Measurements from ENCODE around the gene CACTIN. TPM values are rescaled to one million over a fixed set of nuclear protein-coding genes. Genes with fewer than 3 reads are reported as not detected.
A peak's percentile ranks its signal among the peaks of the same experiment; 100 is the strongest.

CACTIN gene
- total and polyA plus RNA-seq, 2 experiments from 2014 or later = 19.4 to 49.0 TPM

DNA sequence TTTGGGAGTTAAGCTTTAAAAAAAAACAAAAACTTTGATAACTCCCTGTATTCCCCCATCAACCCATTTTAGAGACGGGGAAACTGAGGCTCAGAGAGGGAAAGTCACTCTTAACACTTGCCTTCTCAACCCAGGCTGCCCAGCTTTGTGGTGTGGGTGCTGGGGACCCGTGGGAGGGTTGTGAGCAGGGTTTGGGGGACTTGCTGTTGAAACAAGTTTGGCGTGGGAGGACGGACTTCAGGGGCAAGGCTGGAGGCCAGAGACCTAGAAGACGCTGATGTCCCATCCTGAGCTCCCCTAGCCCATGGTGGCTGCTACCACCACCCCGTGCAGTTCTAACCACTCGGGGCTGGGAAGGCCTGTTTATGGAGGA lies 747 bp upstream of the CACTIN start:
- Histone ChIP-seq H3K36me3 (no peaks in the 10 kb centered on the region), H3K4me3 (no peak overlapping the region), H3K9me3 (ENCODE audit: low read depth) (no peaks in the 10 kb centered on the region), H3K27me3 (no peaks in the 10 kb centered on the region), H3K4me1 (ENCODE audit: low read depth) (peaks cover 7% of the 10 kb centered on the region), H3K27ac (no peak overlapping the region)
- TF ChIP-seq, protein P1, sequence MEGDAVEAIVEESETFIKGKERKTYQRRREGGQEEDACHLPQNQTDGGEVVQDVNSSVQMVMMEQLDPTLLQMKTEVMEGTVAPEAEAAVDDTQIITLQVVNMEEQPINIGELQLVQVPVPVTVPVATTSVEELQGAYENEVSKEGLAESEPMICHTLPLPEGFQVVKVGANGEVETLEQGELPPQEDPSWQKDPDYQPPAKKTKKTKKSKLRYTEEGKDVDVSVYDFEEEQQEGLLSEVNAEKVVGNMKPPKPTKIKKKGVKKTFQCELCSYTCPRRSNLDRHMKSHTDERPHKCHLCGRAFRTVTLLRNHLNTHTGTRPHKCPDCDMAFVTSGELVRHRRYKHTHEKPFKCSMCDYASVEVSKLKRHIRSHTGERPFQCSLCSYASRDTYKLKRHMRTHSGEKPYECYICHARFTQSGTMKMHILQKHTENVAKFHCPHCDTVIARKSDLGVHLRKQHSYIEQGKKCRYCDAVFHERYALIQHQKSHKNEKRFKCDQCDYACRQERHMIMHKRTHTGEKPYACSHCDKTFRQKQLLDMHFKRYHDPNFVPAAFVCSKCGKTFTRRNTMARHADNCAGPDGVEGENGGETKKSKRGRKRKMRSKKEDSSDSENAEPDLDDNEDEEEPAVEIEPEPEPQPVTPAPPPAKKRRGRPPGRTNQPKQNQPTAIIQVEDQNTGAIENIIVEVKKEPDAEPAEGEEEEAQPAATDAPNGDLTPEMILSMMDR (IDR thresholded peaks at IDR 0.05; ENCODE audit: low read depth, low read length) = no peak
- DNase-seq (ENCODE audit: low read depth in 1 of 2, low spot score in 1 of 2) = no peak

DNA sequence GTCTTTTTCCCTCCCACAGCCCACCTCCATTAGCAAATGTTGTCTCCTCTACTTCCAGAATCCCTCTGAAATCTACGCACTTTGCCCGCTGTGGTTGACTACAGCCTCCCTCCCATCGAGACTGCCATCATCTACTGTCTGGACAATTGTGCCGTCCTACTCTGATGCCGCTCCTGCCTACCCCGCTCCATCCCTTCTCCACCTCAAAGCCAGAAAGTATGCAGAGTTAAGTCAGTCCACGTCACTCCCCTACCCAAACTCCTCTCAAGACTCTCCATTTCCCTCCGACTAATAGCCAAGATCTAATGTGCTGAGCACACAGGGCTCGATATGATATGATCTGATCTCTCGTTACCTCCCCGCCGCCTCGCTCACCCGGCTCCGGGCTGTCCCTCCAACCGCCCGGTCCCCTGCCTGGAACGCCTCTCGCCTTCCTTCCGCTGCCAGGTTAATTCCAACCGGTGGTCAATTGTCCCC lies 556 bp downstream of the CACTIN start:
- Histone ChIP-seq H3K4me3 (peak overlapping the region; percentile 90), H3K4me1 (ENCODE audit: low read depth) (peaks cover 7% of the 10 kb centered on the region), H3K9me3 (ENCODE audit: low read depth) (no peaks in the 10 kb centered on the region), H3K27me3 (no peaks in the 10 kb centered on the region), H3K27ac (peak overlapping the region; percentile 99), H3K36me3 (no peaks in the 10 kb centered on the region)
- TF ChIP-seq, protein P1 (IDR thresholded peaks at IDR 0.05; ENCODE audit: low read depth, low read length) = no peak
- peak in 1 of 2 donors; percentile 15 for DNase-seq (ENCODE audit: low read depth in 1 of 2, low spot score in 1 of 2)

DNA sequence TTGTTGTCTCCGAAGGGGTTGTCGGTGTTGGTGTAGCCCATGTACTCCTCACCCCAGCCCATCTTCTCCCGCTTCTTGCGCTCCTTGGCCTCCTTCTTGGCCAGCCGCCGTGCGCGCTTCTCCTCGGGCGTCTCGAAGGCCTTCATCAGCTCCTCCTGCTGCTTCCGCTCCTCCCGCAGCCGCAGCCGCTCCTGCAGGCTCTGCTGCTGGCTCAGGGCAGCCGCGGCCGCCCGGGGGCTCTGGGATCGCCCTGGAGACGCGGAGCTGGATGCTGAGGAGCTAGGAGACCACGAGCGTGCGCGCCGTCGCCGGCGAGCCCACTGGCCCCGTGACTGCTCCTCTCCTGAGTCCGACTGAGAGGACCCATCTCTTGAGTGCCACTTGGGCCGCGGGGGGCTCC lies 2.9 kb downstream of the CACTIN start:
- TF ChIP-seq, protein P1 (IDR thresholded peaks at IDR 0.05; ENCODE audit: low read depth, low read length) = no peak
- Histone ChIP-seq H3K4me1 (ENCODE audit: low read depth) (peaks cover 7% of the 10 kb centered on the region), H3K4me3 (no peak overlapping the region), H3K27ac (no peak overlapping the region), H3K36me3 (no peaks in the 10 kb centered on the region), H3K9me3 (ENCODE audit: low read depth) (no peaks in the 10 kb centered on the region), H3K27me3 (no peaks in the 10 kb centered on the region)
- no peak for DNase-seq (ENCODE audit: low read depth in 1 of 2, low spot score in 1 of 2)

DNA sequence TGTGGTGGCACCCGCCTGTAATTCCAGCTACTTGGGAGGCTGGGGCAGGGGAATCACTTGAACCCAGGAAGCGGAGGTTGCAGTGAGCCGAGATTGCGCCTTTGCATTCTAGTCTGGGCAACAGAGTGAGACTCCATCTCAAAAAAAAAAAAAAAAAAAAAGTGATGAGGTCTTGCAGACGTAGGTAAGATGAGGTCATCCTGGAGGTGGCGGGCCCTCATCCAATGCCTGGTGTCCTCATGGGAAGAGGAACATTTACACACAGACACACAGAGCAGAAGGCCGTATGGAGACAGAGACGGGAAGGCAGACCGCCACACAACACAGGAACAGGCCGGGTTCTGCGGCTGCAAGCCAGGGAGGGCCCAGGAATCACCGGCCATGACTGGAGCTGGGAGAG lies 4.4 kb downstream of the CACTIN start:
- Histone ChIP-seq H3K36me3 (no peaks in the 10 kb centered on the region), H3K4me3 (no peak overlapping the region), H3K27me3 (no peaks in the 10 kb centered on the region), H3K27ac (no peak overlapping the region), H3K9me3 (ENCODE audit: low read depth) (no peaks in the 10 kb centered on the region), H3K4me1 (ENCODE audit: low read depth) (peaks cover 7% of the 10 kb centered on the region)
- no peak for DNase-seq (ENCODE audit: low read depth in 1 of 2, low spot score in 1 of 2)
- TF ChIP-seq, protein P1 (IDR thresholded peaks at IDR 0.05; ENCODE audit: low read depth, low read length) = no peak

DNA sequence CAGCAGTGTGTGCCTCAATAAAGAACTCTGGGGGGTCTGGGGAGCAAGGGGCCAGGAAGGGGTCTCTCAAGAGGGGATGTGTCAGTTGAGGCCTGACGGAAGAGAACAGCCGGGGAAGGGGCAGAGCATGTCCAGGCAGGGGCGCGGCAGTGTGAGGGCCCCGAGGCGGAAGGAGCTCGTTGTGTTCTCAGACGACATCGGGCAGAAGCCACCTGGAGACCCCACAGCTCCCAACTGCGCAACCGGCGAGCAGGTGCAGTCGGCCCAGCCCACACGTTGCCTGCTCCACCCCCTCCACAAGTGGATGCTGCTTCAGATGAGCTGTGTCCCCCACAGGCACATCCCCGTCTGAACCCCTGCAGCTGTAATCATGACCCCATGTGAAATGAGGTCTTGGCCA lies 4.9 kb downstream of the CACTIN start:
- Histone ChIP-seq H3K9me3 (ENCODE audit: low read depth) (no peaks in the 10 kb centered on the region), H3K4me3 (no peak overlapping the region), H3K36me3 (no peaks in the 10 kb centered on the region), H3K27me3 (no peaks in the 10 kb centered on the region), H3K4me1 (ENCODE audit: low read depth) (peaks cover 7% of the 10 kb centered on the region), H3K27ac (no peak overlapping the region)
- TF ChIP-seq, protein P1 (IDR thresholded peaks at IDR 0.05; ENCODE audit: low read depth, low read length) = no peak
- DNase-seq (ENCODE audit: low read depth in 1 of 2, low spot score in 1 of 2) = no peak

Measured in cardiac muscle cell (in vitro differentiated cells and primary cell).